H1 (cell line): ENCODE results near the gene GALE. TPM values are rescaled to one million over a fixed set of nuclear protein-coding genes. Genes with fewer than 3 reads are reported as not detected.

ENCODE experiments used
- CTCF ChIA-PET: fragments of 300-600 bp; sonication (Branson Sonifier 250); formaldehyde crosslinking; loops from one replicate; lab custom pipeline; 2021; ENCODE audit not compliant: partially characterized antibody; lab: Charles Lee
- POLR2A ChIA-PET: fragments of 300-600 bp; sonication (Branson Sonifier 250); formaldehyde crosslinking; loops from one replicate; lab custom pipeline; 2021; ENCODE audit warnings: inconsistent platforms; ENCODE audit not compliant: partially characterized antibody; lab: Charles Lee
- DNase-seq, 2 experiments: peaks; one replicate each; pipeline versions ENCODE4 v3.0.0 to v3.0.0-alpha.2; 2010 to 2022; ENCODE audit warnings: low spot score in 2 of 2, low read depth in 1 of 2, mixed read lengths in 1 of 2
- FAIRE-seq: peaks from 2 replicates; lab custom pipeline; 2011; peaks lifted over from hg19 to GRCh38; lab: Jason Lieb, UNC
- H2AFZ ChIP-seq: 2 replicates; pipeline ENCODE4 v1.8.1; 2012; ENCODE audit warnings: low read length, inconsistent platforms
- H2AK5ac ChIP-seq: 2 replicates; pipeline ENCODE4 v1.6.1; 2013; ENCODE audit warnings: low read depth, low read length
- H2BK120ac ChIP-seq: replicated peaks from 2 replicates; pipeline ENCODE3; 2013; ENCODE audit warnings: low read depth, low read length, inconsistent platforms
- H2BK12ac ChIP-seq: 2 replicates; pipeline ENCODE4 v1.6.1; 2013; ENCODE audit warnings: low read depth, low read length
- H2BK15ac ChIP-seq: 2 replicates; pipeline ENCODE4 v1.6.1; 2013; ENCODE audit warnings: low read length
- H2BK20ac ChIP-seq: 2 replicates; pipeline ENCODE4 v1.6.1; 2013; ENCODE audit warnings: low read length
- H2BK5ac ChIP-seq: 2 replicates; pipeline ENCODE4 v1.6.1; 2013; ENCODE audit warnings: low read depth, low read length
- H3K14ac ChIP-seq: 2 replicates; pipeline ENCODE4 v1.6.1; 2013; ENCODE audit warnings: inconsistent platforms; ENCODE audit not compliant: insufficient read length
- H3K18ac ChIP-seq: 2 replicates; pipeline ENCODE4 v1.6.1; 2013; ENCODE audit warnings: low read length; ENCODE audit errors: extremely low read depth
- H3K23ac ChIP-seq: 2 replicates; pipeline ENCODE4 v1.6.1; 2013; ENCODE audit warnings: inconsistent platforms; ENCODE audit not compliant: insufficient read length
- H3K23me2 ChIP-seq: 2 replicates; pipeline ENCODE4 v1.6.1; 2013; ENCODE audit warnings: low read depth, low read length
- H3K27ac ChIP-seq: 2 replicates; pipeline ENCODE4 v1.6.1; 2011; ENCODE audit warnings: low read depth, low read length, inconsistent platforms
- H3K27me3 ChIP-seq, 4 experiments: replicated peaks in 1 of 4; 1 replicate in 1 of 4; 2 replicates in 3 of 4; pipeline versions ENCODE4 v1.6.1 to v1.8.1; 2011 to 2013; ENCODE audit warnings: low read length in 3 of 4, mild to moderate bottlenecking in 3 of 4, inconsistent platforms in 2 of 4, mixed read lengths in 2 of 4, moderate library complexity in 1 of 4; ENCODE audit not compliant: control insufficient read depth in 3 of 4, insufficient read depth in 3 of 4; ENCODE audit errors: extremely low read depth in 1 of 4
- H3K36me3 ChIP-seq, 4 experiments: 2 replicates each; pipeline versions ENCODE4 v1.6.1 to v1.8.1; 2011 to 2013; ENCODE audit warnings: mild to moderate bottlenecking in 4 of 4, low read length in 3 of 4, moderate library complexity in 2 of 4, control low read depth in 1 of 4, inconsistent platforms in 1 of 4; ENCODE audit not compliant: insufficient read depth in 4 of 4, control insufficient read depth in 2 of 4
- H3K4ac ChIP-seq: replicated peaks from 2 replicates; pipeline ENCODE3; 2013; ENCODE audit warnings: low read length, low read depth, mixed read lengths, inconsistent platforms; ENCODE audit not compliant: insufficient read length
- H3K4me1 ChIP-seq, 4 experiments: replicated peaks in 1 of 4; 1 replicate in 1 of 4; 2 replicates in 3 of 4; pipeline versions ENCODE4 v1.6.1 to v1.8.1; 2011 to 2013; ENCODE audit warnings: low read length in 3 of 4, inconsistent platforms in 2 of 4, mixed read lengths in 1 of 4; ENCODE audit not compliant: insufficient read depth in 4 of 4, control insufficient read depth in 3 of 4
- H3K4me2 ChIP-seq, 2 experiments: 2 replicates each; pipeline versions ENCODE4 v1.6.1 to v1.8.1; 2011 to 2013; ENCODE audit warnings: low read depth in 2 of 2, low read length in 2 of 2, control low read depth in 1 of 2, inconsistent platforms in 1 of 2, mild to moderate bottlenecking in 1 of 2; ENCODE audit not compliant: insufficient read depth in 1 of 2
- H3K4me3 ChIP-seq, 4 experiments: fragments of 200-600, 300-600 bp in 1 of 4; sonication (generic), shearing (Covaris generic), sonication (Bioruptor Twin) in 1 of 4; 2 replicates each; pipeline versions ENCODE4 v1.5.1 to v1.8.1; 2011 to 2016; ENCODE audit warnings: low read length in 4 of 4, low read depth in 3 of 4, control low read depth in 2 of 4, inconsistent platforms in 2 of 4, mild to moderate bottlenecking in 2 of 4, mixed read lengths in 1 of 4, moderate library complexity in 1 of 4; ENCODE audit not compliant: insufficient read depth in 2 of 4; ENCODE audit errors: extremely low read depth in 1 of 4
- H3K56ac ChIP-seq: replicated peaks from 2 replicates; pipeline ENCODE3; 2013; ENCODE audit warnings: low read depth, mild to moderate bottlenecking, mixed read lengths, low read length, inconsistent platforms; ENCODE audit not compliant: insufficient read length
- H3K79me1 ChIP-seq: 2 replicates; pipeline ENCODE4 v1.6.1; 2013; ENCODE audit warnings: low read depth, low read length, control low read depth
- H3K79me2 ChIP-seq, 2 experiments: 2 replicates each; pipeline versions ENCODE4 v1.6.1 to v1.8.1; 2012 to 2013; ENCODE audit warnings: low read length in 2 of 2, mild to moderate bottlenecking in 2 of 2, inconsistent platforms in 1 of 2; ENCODE audit not compliant: insufficient read depth in 2 of 2, control insufficient read depth in 1 of 2
- H3K9ac ChIP-seq, 4 experiments: replicated peaks in 1 of 4; 1 replicate in 1 of 4; 2 replicates in 3 of 4; pipeline versions ENCODE4 v1.6.1 to v1.8.1; 2011 to 2013; ENCODE audit warnings: low read depth in 3 of 4, low read length in 3 of 4, control low read depth in 2 of 4, mild to moderate bottlenecking in 2 of 4, moderate library complexity in 2 of 4, inconsistent platforms in 1 of 4; ENCODE audit errors: extremely low read depth in 1 of 4
- H3K9me3 ChIP-seq, 2 experiments: 2 replicates each; pipeline versions ENCODE4 v1.6.1 to v1.8.1; 2012 to 2013; ENCODE audit warnings: mild to moderate bottlenecking in 2 of 2, moderate library complexity in 2 of 2, control low read depth in 1 of 2, inconsistent platforms in 1 of 2, low read depth in 1 of 2, low read length in 1 of 2, mixed read lengths in 1 of 2; ENCODE audit not compliant: insufficient read depth in 2 of 2
- H4K20me1 ChIP-seq, 2 experiments: replicated peaks in 1 of 2; 2 replicates each; pipeline versions ENCODE3 to v1.8.1; 2011 to 2013; ENCODE audit warnings: inconsistent platforms in 2 of 2, low read length in 2 of 2, mild to moderate bottlenecking in 1 of 2; ENCODE audit not compliant: insufficient read depth in 2 of 2, control insufficient read depth in 1 of 2
- H4K5ac ChIP-seq: 2 replicates; pipeline ENCODE4 v1.6.1; 2013; ENCODE audit warnings: low read length, low read depth, mixed read lengths, inconsistent platforms; ENCODE audit not compliant: insufficient read length
- H4K8ac ChIP-seq: 2 replicates; pipeline ENCODE4 v1.8.0; 2013; ENCODE audit warnings: mild to moderate bottlenecking, moderate library complexity, low read length, inconsistent platforms; ENCODE audit not compliant: insufficient read depth; ENCODE audit errors: extremely low read depth
- H4K91ac ChIP-seq: replicated peaks from 2 replicates; pipeline ENCODE3; 2013; ENCODE audit warnings: low read length, mixed read lengths, inconsistent platforms; ENCODE audit not compliant: insufficient read length
- ASH2L ChIP-seq: fragments of 200-600, 300-600 bp; sonication (generic); IDR thresholded peaks from one replicate; pipeline ENCODE4 v1.7.1; 2017; ENCODE audit warnings: low read length
- ATF3 ChIP-seq: IDR thresholded peaks from 2 replicates; pipeline ENCODE4 v1.6.1; 2011; ENCODE audit warnings: low read depth, mild to moderate bottlenecking, low read length; ENCODE audit not compliant: insufficient read depth
- CTBP2 ChIP-seq: IDR thresholded peaks from 2 replicates; pipeline ENCODE4 v1.7.0; 2011; ENCODE audit warnings: borderline replicate concordance, mild to moderate bottlenecking, moderate library complexity, mixed read lengths, low read length; ENCODE audit not compliant: insufficient read depth, insufficient read length
- GABPA ChIP-seq: IDR thresholded peaks from 2 replicates; pipeline ENCODE4 v1.6.1; 2011; ENCODE audit warnings: mild to moderate bottlenecking, low read length, moderate library complexity, borderline replicate concordance; ENCODE audit not compliant: insufficient read depth
- KDM4A ChIP-seq: IDR thresholded peaks from one replicate; pipeline ENCODE4 v1.7.1; 2012; ENCODE audit warnings: low read depth, mild to moderate bottlenecking, moderate library complexity, low read length, inconsistent platforms; ENCODE audit not compliant: severe bottlenecking
- MAFK ChIP-seq: IDR thresholded peaks from 2 replicates; pipeline ENCODE4 v1.6.1; 2012; ENCODE audit warnings: low read depth, mild to moderate bottlenecking, improper control_type of control experiment, low read length
- POLR2A ChIP-seq, 2 experiments: IDR thresholded peaks; 1 replicate in 1 of 2; 2 replicates in 1 of 2; pipeline ENCODE4 v1.6.1; 2011; ENCODE audit warnings: low read depth in 2 of 2, low read length in 2 of 2, mild to moderate bottlenecking in 2 of 2; ENCODE audit errors: control extremely low read depth in 1 of 2
- SUZ12 ChIP-seq: fragments of 200-600 bp; sonication (generic); IDR thresholded peaks from 2 replicates; pipeline ENCODE4 v1.6.1; 2012; ENCODE audit warnings: mild to moderate bottlenecking, inconsistent platforms, low read length, moderate library complexity, mixed read lengths
- TBP ChIP-seq: IDR thresholded peaks from 2 replicates; pipeline ENCODE4 v1.6.1; 2011; ENCODE audit warnings: low read depth, low read length, improper control_type of control experiment
- ZNF274 ChIP-seq: IDR thresholded peaks from 2 replicates; pipeline ENCODE4 v1.7.0; 2012; ENCODE audit warnings: low read length, borderline replicate concordance; ENCODE audit errors: extremely low read depth
- WGBS, 2 experiments: shearing (Covaris generic) in 1 of 2; methylation state at CpG; one replicate each; pipeline versions ENCODE4 v1.1.6 to v1.1.7; 2013 to 2015; ENCODE audit warnings: low lambda C conversion rate in 2 of 2, mixed read lengths in 2 of 2, inconsistent platforms in 1 of 2, low coverage in 1 of 2, missing lambda C conversion rate in 1 of 2; ENCODE audit not compliant: insufficient replicate concordance in 2 of 2, insufficient coverage in 1 of 2, insufficient read length in 1 of 2; ENCODE audit errors: extremely low coverage in 1 of 2, missing lambda C conversion rate in 1 of 2; 5-methylcytosine and 5-hydroxymethylcytosine counted together
- polyA plus RNA-seq, 7 experiments: library from polyadenylated mRNA; depleted of rRNA in 3 of 7; stranded (reverse) in 5 of 7; unstranded in 2 of 7; fragments of >200 nt in 5 of 7; fragments of 200-250 nt in 2 of 7; gene quantifications; 1 replicate in 5 of 7; 2 replicates in 1 of 7; 4 replicates in 1 of 7; pipeline versions ENCODE4 v1.2.1 to v1.2.3, GENCODE V29; 2011 to 2013; ENCODE audit warnings: missing spikeins in 2 of 7, mixed read lengths in 2 of 7
- total RNA-seq: library from RNA; stranded (reverse); fragmentation: NEBNext Ultra II Directional; extraction: Animal tissue kit (Norgen Biotek cat#: 25700); gene quantifications from 2 replicates; pipeline ENCODE4 v1.2.1, GENCODE V29; 2021

Gene GALE
- total and polyA plus RNA-seq, 2 of the 8 experiments (the other 6 are each of a cell fraction or from before 2014, with no cell fraction given) = 26.0 to 33.9 TPM

- Histone ChIP-seq H3K9me3 (no peaks in the 10 kb centered on the region), H3K23me2 (peaks cover 6% of the 10 kb centered on the region; the same call in 1 of the 2 replicates), H3K27ac (peak within 1 kb of the TSS; percentile 75), H2BK5ac (peak within 1 kb of the TSS; percentile 15), H3K14ac (no peak within 1 kb of the TSS), H2BK120ac (no peak within 1 kb of the TSS), H3K27me3 (no peaks in the 10 kb centered on the region), H3K4me3 (peak within 1 kb of the TSS; percentile 83 to 99 (median 91)), H3K23ac (no peak within 1 kb of the TSS), H4K5ac (peak within 1 kb of the TSS; percentile 47), H3K18ac (peak within 1 kb of the TSS; percentile 87), H2BK15ac (no peak within 1 kb of the TSS), H3K79me1 (0 out of 2 replicates have a peak, but pooled peaks cover 4% of the 10 kb centered on the region), H3K9ac (peak within 1 kb of the TSS; percentile 68 to 98 (median 94)), H2BK20ac (no peak within 1 kb of the TSS), H4K8ac (peak within 1 kb of the TSS; percentile 87), H3K56ac (peak within 1 kb of the TSS; percentile 84), H3K4ac (no peak within 1 kb of the TSS), H3K79me2 (peaks cover 12 to 34% of the 10 kb centered on the region in 2 experiments), H2AK5ac (no peak within 1 kb of the TSS), H3K36me3 (peaks cover 0 to 12% (median 4%) of the 10 kb centered on the region in 4 experiments; a peak in 3 of 8 replicates), H4K20me1 (peaks cover 0 to 3% of the 10 kb centered on the region in 2 experiments), H4K91ac (peak within 1 kb of the TSS; percentile 5), H3K4me2 (peak within 1 kb of the TSS; percentile 88 to 99), H2BK12ac (no peak within 1 kb of the TSS), H2AFZ (peak within 1 kb of the TSS; percentile 100), H3K4me1 (peaks cover 0 to 5% (median 3%) of the 10 kb centered on the region in 4 experiments; a peak in 3 of 7 replicates)
- WGBS, 2 experiments = 2% methylated on average over 74 of the region's 91 CpGs; no CpG with 5 or more reads in 1 of the 2 experiments
- ChIA-PET CTCF (interaction anchor here (0.6 to 3.5 kb wide), 6 partner anchors 7 to 106 kb away, joined by 3 to 16 read pairs (median 4); partner anchors contain the start of gene LYPLA2), POLR2A (interaction anchor here (0.5 to 12.5 kb wide), 12 partner anchors 17 to 452 kb away, joined by 3 to 192 read pairs (median 3); partner anchors contain the start of genes GALE, HMGCL, LYPLA2 and RPL11)
- peak in 1 of 2 experiments; percentile 77 for DNase-seq
- FAIRE-seq = no peak
- TF ChIP-seq MAFK (no peak), POLR2A (IDR thresholded peaks at IDR 0.05; ENCODE audit: control extremely low read depth in 1 of 2, low read depth in 2 of 2, low read length in 2 of 2) (peak in 1 of 2 experiments; percentile 79; a peak in 2 of 3 replicates), SUZ12 (no peak), KDM4A (peak; percentile 57), ZNF274 (no peak), TBP (peak; percentile 78; the same call in 1 of the 2 replicates), GABPA (no peak), ASH2L (peak; percentile 85), ATF3 (peak; percentile 66; the same call in 1 of the 2 replicates), CTBP2 (no peak)
Measured at GRCh38 chr1:23777979-23778814, 22.4 kb downstream of the GALE start, which contains the start of gene PITHD1. Gene PITHD1 (plus strand): TSS chr1:23778418. CDS start chr1:23778516, 98 bp downstream.
